ENCODE measurements around the gene ADAMTSL2. TPM values are rescaled to one million over a fixed set of nuclear protein-coding genes. Genes with fewer than 3 reads are reported as not detected.

ADAMTSL2 gene
- total and polyA plus RNA-seq, 4 donors = 1.8 to 18.2 (median 7.7) TPM

DNA sequence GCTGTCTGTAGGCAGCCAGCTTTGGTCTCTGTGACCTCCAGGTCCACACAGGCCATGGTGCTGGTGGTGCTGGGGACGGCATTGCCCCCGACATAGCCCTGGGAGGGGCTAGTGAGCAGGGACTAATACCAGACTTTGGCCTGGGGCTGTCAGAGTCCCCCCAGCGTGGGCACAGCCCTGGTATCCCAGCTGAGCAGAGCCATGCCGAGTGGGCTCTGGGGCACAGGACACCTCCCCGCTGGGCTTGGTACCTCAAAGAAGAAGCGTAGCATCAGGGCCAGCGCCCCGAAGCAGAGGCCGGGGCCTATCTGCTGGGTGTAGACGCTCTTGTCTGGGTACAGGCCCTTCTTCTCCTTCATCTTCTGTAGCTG is 19.3 kb upstream of the ADAMTSL2 start:
- peaks cover 0 to 10% (median 6%) of the 10 kb centered on the region in 4 donors for H3K4me1 ChIP-seq (ENCODE audit: control insufficient read depth in 4 of 4, insufficient read depth in 4 of 4, low read length in 3 of 4)
- H3K9ac ChIP-seq (ENCODE audit: low read depth in 1 of 2, low read length in 2 of 2) = no peak overlapping the region
- no peak for DNase-seq (ENCODE audit: low spot score)
- H3K36me3 ChIP-seq (ENCODE audit: control insufficient read depth in 4 of 4, insufficient read depth in 3 of 4, low read depth in 1 of 4, low read length in 3 of 4) = no peaks in the 10 kb centered on the region
- H3K4me3 ChIP-seq (ENCODE audit: low read depth in 1 of 3, low read length in 3 of 3) = no peak overlapping the region
- no peaks in the 10 kb centered on the region for H3K27me3 ChIP-seq (ENCODE audit: control insufficient read depth in 4 of 4, insufficient read depth in 4 of 4, low read length in 3 of 4)
- WGBS = 97% methylated on average over 10 of the region's 10 CpGs
- H3K27ac ChIP-seq (ENCODE audit: low read depth in 1 of 2, low read length in 2 of 2) = no peak overlapping the region
- TF ChIP-seq, protein P1, sequence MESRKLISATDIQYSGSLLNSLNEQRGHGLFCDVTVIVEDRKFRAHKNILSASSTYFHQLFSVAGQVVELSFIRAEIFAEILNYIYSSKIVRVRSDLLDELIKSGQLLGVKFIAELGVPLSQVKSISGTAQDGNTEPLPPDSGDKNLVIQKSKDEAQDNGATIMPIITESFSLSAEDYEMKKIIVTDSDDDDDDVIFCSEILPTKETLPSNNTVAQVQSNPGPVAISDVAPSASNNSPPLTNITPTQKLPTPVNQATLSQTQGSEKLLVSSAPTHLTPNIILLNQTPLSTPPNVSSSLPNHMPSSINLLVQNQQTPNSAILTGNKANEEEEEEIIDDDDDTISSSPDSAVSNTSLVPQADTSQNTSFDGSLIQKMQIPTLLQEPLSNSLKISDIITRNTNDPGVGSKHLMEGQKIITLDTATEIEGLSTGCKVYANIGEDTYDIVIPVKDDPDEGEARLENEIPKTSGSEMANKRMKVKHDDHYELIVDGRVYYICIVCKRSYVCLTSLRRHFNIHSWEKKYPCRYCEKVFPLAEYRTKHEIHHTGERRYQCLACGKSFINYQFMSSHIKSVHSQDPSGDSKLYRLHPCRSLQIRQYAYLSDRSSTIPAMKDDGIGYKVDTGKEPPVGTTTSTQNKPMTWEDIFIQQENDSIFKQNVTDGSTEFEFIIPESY (IDR thresholded peaks at IDR 0.05) = no peak
- TF ChIP-seq RAD21 (IDR thresholded peaks at IDR 0.05) (no peak), RXRA (IDR thresholded peaks at IDR 0.05) (no peak), HNF4G (IDR thresholded peaks at IDR 0.05) (no peak), HNF4A (conservative IDR thresholded peaks at IDR 0.05) (no peak), TAF1 (conservative IDR thresholded peaks at IDR 0.05) (no peak), NR2F2 (IDR thresholded peaks at IDR 0.05) (no peak), FOXA1 (IDR thresholded peaks at IDR 0.05) (no peak), EGR1 (IDR thresholded peaks at IDR 0.05; ENCODE audit: low read depth in 2 of 2) (no peak), YY1 (IDR thresholded peaks at IDR 0.05) (no peak), SP1 (IDR thresholded peaks at IDR 0.05) (no peak), FOXA2 (IDR thresholded peaks at IDR 0.05) (no peak), JUND (IDR thresholded peaks at IDR 0.05) (no peak), GABPA (IDR thresholded peaks at IDR 0.05 in 1 of 2, conservative IDR thresholded peaks at IDR 0.05 in 1 of 2) (no peak)
- TF ChIP-seq, protein P2, sequence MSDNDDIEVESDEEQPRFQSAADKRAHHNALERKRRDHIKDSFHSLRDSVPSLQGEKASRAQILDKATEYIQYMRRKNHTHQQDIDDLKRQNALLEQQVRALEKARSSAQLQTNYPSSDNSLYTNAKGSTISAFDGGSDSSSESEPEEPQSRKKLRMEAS (IDR thresholded peaks at IDR 0.05) = no peak
- TF ChIP-seq, protein P3, sequence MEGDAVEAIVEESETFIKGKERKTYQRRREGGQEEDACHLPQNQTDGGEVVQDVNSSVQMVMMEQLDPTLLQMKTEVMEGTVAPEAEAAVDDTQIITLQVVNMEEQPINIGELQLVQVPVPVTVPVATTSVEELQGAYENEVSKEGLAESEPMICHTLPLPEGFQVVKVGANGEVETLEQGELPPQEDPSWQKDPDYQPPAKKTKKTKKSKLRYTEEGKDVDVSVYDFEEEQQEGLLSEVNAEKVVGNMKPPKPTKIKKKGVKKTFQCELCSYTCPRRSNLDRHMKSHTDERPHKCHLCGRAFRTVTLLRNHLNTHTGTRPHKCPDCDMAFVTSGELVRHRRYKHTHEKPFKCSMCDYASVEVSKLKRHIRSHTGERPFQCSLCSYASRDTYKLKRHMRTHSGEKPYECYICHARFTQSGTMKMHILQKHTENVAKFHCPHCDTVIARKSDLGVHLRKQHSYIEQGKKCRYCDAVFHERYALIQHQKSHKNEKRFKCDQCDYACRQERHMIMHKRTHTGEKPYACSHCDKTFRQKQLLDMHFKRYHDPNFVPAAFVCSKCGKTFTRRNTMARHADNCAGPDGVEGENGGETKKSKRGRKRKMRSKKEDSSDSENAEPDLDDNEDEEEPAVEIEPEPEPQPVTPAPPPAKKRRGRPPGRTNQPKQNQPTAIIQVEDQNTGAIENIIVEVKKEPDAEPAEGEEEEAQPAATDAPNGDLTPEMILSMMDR (IDR thresholded peaks at IDR 0.05; ENCODE audit: low read depth, low read length, missing input control) = no peak
- TF ChIP-seq, protein P4, sequence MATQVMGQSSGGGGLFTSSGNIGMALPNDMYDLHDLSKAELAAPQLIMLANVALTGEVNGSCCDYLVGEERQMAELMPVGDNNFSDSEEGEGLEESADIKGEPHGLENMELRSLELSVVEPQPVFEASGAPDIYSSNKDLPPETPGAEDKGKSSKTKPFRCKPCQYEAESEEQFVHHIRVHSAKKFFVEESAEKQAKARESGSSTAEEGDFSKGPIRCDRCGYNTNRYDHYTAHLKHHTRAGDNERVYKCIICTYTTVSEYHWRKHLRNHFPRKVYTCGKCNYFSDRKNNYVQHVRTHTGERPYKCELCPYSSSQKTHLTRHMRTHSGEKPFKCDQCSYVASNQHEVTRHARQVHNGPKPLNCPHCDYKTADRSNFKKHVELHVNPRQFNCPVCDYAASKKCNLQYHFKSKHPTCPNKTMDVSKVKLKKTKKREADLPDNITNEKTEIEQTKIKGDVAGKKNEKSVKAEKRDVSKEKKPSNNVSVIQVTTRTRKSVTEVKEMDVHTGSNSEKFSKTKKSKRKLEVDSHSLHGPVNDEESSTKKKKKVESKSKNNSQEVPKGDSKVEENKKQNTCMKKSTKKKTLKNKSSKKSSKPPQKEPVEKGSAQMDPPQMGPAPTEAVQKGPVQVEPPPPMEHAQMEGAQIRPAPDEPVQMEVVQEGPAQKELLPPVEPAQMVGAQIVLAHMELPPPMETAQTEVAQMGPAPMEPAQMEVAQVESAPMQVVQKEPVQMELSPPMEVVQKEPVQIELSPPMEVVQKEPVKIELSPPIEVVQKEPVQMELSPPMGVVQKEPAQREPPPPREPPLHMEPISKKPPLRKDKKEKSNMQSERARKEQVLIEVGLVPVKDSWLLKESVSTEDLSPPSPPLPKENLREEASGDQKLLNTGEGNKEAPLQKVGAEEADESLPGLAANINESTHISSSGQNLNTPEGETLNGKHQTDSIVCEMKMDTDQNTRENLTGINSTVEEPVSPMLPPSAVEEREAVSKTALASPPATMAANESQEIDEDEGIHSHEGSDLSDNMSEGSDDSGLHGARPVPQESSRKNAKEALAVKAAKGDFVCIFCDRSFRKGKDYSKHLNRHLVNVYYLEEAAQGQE (IDR thresholded peaks at IDR 0.05) = no peak
- TF ChIP-seq, protein P5, sequence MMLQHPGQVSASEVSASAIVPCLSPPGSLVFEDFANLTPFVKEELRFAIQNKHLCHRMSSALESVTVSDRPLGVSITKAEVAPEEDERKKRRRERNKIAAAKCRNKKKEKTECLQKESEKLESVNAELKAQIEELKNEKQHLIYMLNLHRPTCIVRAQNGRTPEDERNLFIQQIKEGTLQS (IDR thresholded peaks at IDR 0.05) = no peak
- no peaks in the 10 kb centered on the region for H3K9me3 ChIP-seq (ENCODE audit: control insufficient read depth in 4 of 4, low read length in 3 of 4)
